ENCODE measurements around the gene ARPC1B.
A peak's percentile ranks its signal among the peaks of the same experiment; 100 is the strongest.
"Not testable (repeated sequence)": the region's sequence is repeated elsewhere in the genome, so short reads cannot be mapped to it uniquely, and the experiment has no call there.

Gene ARPC1B

GRCh38 chr7:99375070-99375807 is 709 bp downstream of the ARPC1B start:
- peak overlapping the region; percentile 70 for H3K4me3 ChIP-seq (ENCODE audit: control insufficient read depth, low read depth, low read length)
- DNase-seq (ENCODE audit: low read depth) = peak; percentile 65
- no peak for TF ChIP-seq CTCF (conservative IDR thresholded peaks at IDR 0.05; ENCODE audit: control insufficient read depth, insufficient read depth, low read depth, low read length)

GRCh38 chr7:99379043-99379577 is 4.6 kb downstream of the ARPC1B start:
- DNase-seq (ENCODE audit: low read depth) = peak; percentile 98
- H3K4me3 ChIP-seq (ENCODE audit: control insufficient read depth, low read depth, low read length) = peak overlapping the region; percentile 27
- TF ChIP-seq CTCF (conservative IDR thresholded peaks at IDR 0.05; ENCODE audit: control insufficient read depth, insufficient read depth, low read depth, low read length) = peak; percentile 1

- not testable (repeated sequence) for DNase-seq (ENCODE audit: low read depth)
- peak overlapping the region; percentile 27 for H3K4me3 ChIP-seq (ENCODE audit: control insufficient read depth, low read depth, low read length)
Observed at GRCh38 chr7:99379693-99380031, 5.1 kb downstream of the ARPC1B start.

- TF ChIP-seq CTCF (conservative IDR thresholded peaks at IDR 0.05; ENCODE audit: control insufficient read depth, insufficient read depth, low read depth, low read length) = no peak
- H3K4me3 ChIP-seq (ENCODE audit: control insufficient read depth, low read depth, low read length) = no peak overlapping the region
- DNase-seq (ENCODE audit: low read depth) = peak; percentile 88
Observed at GRCh38 chr7:99380032-99380822, 5.7 kb downstream of the ARPC1B start.

GRCh38 chr7:99380823-99381663 is 6.5 kb downstream of the ARPC1B start:
- no peak overlapping the region for H3K4me3 ChIP-seq (ENCODE audit: control insufficient read depth, low read depth, low read length)
- no peak for DNase-seq (ENCODE audit: low read depth)
- no peak for TF ChIP-seq CTCF (conservative IDR thresholded peaks at IDR 0.05; ENCODE audit: control insufficient read depth, insufficient read depth, low read depth, low read length)

- no peak for TF ChIP-seq CTCF (conservative IDR thresholded peaks at IDR 0.05; ENCODE audit: control insufficient read depth, insufficient read depth, low read depth, low read length)
- H3K4me3 ChIP-seq (ENCODE audit: control insufficient read depth, low read depth, low read length) = no peak overlapping the region
- DNase-seq (ENCODE audit: low read depth) = no peak
Observed at GRCh38 chr7:99381664-99382075, 7.1 kb downstream of the ARPC1B start.

Data from fibroblast of mammary gland (primary cell).